Upper lobe of left lung (tissue), 4 donors: ENCODE data around the gene SETDB1.

Source experiments
- CTCF ChIP-seq, 6 experiments: fragments of 450-650 bp in 4 of 6; fragments of 200-600 bp in 2 of 6; sonication (generic) in 2 of 6; IDR thresholded peaks; one replicate each; pipeline ENCODE4 v1.5.1; 2016 to 2019; ENCODE audit warnings: antibody characterized with exemption in 6 of 6
- POLR2A ChIP-seq, 4 donors: fragments of 450-650 bp; IDR thresholded peaks; one replicate each; pipeline ENCODE4 v1.5.1; 2016 to 2017; ENCODE audit warnings: antibody characterized with exemption in 4 of 4, mild to moderate bottlenecking in 2 of 4
- POLR2AphosphoS5 ChIP-seq, 2 donors: sonication (generic); formaldehyde crosslinking; IDR thresholded peaks; one replicate each; pipeline ENCODE4 v1.5.1; 2017; ENCODE audit warnings: antibody characterized with exemption in 2 of 2

- TF ChIP-seq CTCF (IDR thresholded peaks at IDR 0.05) (no peak), POLR2A (IDR thresholded peaks at IDR 0.05) (no peak), POLR2AphosphoS5 (IDR thresholded peaks at IDR 0.05) (no peak)
Observed at GRCh38 chr1:150964164-150964489, 38.0 kb downstream of the SETDB1 start.
